Smooth muscle cell of the umbilical artery (primary cell): Measurements from ENCODE around the gene CRYBG1. TPM values are rescaled to one million over a fixed set of nuclear protein-coding genes. Genes with fewer than 3 reads are reported as not detected.

Experiments used
- total RNA-seq: library from RNA; depleted of rRNA; stranded (reverse); fragments of >200 nt; gene quantifications from 2 replicates; pipeline ENCODE4 v1.2.3, GENCODE V29; 2014

Gene CRYBG1
- total RNA-seq: 1.5 and 3.6 TPM in 2 replicates

GRCh38 chr6:106360410-106360988, at the start of gene CRYBG1:
TSS of gene CRYBG1 (plus strand) at chr6:106360717. CDS start at chr6:106360909, 192 bp downstream.

DNA sequence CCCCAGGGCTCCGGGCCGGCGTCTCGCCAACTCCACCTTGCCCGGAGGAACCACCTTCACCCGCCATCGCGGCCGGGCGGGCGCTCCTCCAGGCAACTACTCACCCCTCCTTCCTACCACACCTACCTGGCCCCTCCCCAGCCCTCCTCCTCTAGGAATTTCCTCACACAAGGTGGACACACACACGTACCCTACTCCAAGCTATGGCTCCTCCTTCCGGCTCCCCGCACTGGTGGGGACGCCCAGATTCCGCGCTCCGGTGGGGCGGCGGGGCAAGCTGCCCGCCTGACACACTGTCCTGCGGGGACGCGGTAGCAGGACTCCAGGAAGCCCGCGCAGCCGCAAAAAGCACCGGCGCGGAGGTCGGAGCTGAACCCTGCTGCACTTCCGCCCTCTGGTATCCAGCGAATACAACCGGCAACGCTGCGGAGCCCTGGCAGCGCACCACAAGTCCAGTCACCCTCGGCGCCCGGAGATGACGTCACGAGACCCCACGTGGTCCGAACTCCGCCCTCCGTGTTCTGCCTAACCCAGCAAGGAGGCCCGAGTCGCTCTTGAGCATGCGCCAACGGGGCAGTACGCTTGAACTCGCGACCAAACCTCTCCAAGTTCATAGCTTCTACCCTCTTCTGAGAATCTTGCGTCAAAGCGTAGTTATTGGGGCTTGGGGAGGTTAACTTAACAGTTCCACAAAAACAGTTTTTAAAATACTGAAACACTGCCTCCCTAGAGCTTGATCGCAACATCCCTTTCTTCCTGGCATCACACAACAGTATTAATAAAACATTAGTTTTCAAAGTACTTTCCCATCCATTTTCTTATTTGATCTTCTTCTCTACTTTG, 35.0 kb upstream of the CRYBG1 start, which contains the start of gene ATG5:
TSS of gene ATG5 (minus strand) at position 425 of the 843 bp plus-strand sequence. CDS start 9,552 bp downstream, outside the sequence.

Other genes with a start within 250 kb of the CRYBG1 start
- 56.8 and 61.8 TPM in 2 replicates for gene ATG5, start 35.0 kb upstream of the CRYBG1 start, total RNA-seq